ENCODE data around the gene ZNF490.

Gene ZNF490

GRCh38 chr19:12543855-12544254 lies 66.8 kb downstream of the ZNF490 start:
- DNase-seq (ENCODE audit: low spot score), result no peak

All from globus pallidus (tissue), 1 donor.